ENCODE data around the gene TADA3. TPM values are rescaled to one million over a fixed set of nuclear protein-coding genes. Genes with fewer than 3 reads are reported as not detected.

The TADA3 gene
- total RNA-seq, 1 donor from 2014 or later: 54.5 TPM

- peaks cover 24% of the 10 kb centered on the region for H3K36me3 Mint-ChIP-seq (ENCODE audit: low read depth, unreplicated experiment)
- H3K9me3 Mint-ChIP-seq (ENCODE audit: unreplicated experiment): no peaks in the 10 kb centered on the region
- Histone ChIP-seq H3K4me1 (ENCODE audit: insufficient read depth, low read length) (peaks cover 36% of the 10 kb centered on the region), H2AFZ (ENCODE audit: low read depth, low read length) (peak overlapping the region; percentile 68), H3K36me3 (ENCODE audit: insufficient read depth, low read length) (peaks cover 19% of the 10 kb centered on the region), H3K9me3 (ENCODE audit: insufficient read depth, low read depth, low read length) (no peaks in the 10 kb centered on the region), H3K27ac (ENCODE audit: low read depth, low read length) (peak overlapping the region; percentile 45), H3K9ac (ENCODE audit: low read length) (peak overlapping the region; percentile 79), H3K79me2 (ENCODE audit: insufficient read depth, low read length) (peaks cover 20% of the 10 kb centered on the region), H3K27me3 (ENCODE audit: insufficient read depth, low read length) (no peaks in the 10 kb centered on the region), H3K4me2 (ENCODE audit: low read length) (peak overlapping the region; percentile 90), H3K4me3 (ENCODE audit: insufficient read depth, low read depth, low read length) (peak overlapping the region; percentile 78), H4K20me1 (ENCODE audit: insufficient read depth, low read length) (peaks cover 12% of the 10 kb centered on the region)
- no peak for FAIRE-seq
- peak overlapping the region; percentile 90 for H3K4me3 Mint-ChIP-seq (ENCODE audit: unreplicated experiment)
- TF ChIP-seq, protein P1, sequence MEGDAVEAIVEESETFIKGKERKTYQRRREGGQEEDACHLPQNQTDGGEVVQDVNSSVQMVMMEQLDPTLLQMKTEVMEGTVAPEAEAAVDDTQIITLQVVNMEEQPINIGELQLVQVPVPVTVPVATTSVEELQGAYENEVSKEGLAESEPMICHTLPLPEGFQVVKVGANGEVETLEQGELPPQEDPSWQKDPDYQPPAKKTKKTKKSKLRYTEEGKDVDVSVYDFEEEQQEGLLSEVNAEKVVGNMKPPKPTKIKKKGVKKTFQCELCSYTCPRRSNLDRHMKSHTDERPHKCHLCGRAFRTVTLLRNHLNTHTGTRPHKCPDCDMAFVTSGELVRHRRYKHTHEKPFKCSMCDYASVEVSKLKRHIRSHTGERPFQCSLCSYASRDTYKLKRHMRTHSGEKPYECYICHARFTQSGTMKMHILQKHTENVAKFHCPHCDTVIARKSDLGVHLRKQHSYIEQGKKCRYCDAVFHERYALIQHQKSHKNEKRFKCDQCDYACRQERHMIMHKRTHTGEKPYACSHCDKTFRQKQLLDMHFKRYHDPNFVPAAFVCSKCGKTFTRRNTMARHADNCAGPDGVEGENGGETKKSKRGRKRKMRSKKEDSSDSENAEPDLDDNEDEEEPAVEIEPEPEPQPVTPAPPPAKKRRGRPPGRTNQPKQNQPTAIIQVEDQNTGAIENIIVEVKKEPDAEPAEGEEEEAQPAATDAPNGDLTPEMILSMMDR (IDR thresholded peaks at IDR 0.05; ENCODE audit: insufficient read depth, low read depth, low read length): no peak
- no peak for TF ChIP-seq EZH2 (IDR thresholded peaks at IDR 0.05; ENCODE audit: insufficient read depth, low read length)
- no peaks in the 10 kb centered on the region for H3K27me3 Mint-ChIP-seq (ENCODE audit: low read depth, unreplicated experiment)
- peak overlapping the region; percentile 96 for H3K27ac Mint-ChIP-seq (ENCODE audit: unreplicated experiment)
- peaks cover 34% of the 10 kb centered on the region for H3K4me1 Mint-ChIP-seq (ENCODE audit: low read depth, unreplicated experiment)
- peak; percentile 24 for DNase-seq (ENCODE audit: low read depth)
Observed at GRCh38 chr3:9750556-9751411, 41.5 kb downstream of the TADA3 start.

- FAIRE-seq: no peak
- TF ChIP-seq, protein P1 (IDR thresholded peaks at IDR 0.05; ENCODE audit: insufficient read depth, low read depth, low read length): no peak
- TF ChIP-seq EZH2 (IDR thresholded peaks at IDR 0.05; ENCODE audit: insufficient read depth, low read length): no peak
- Histone ChIP-seq H3K9ac (ENCODE audit: low read length) (peak within 1 kb of the TSS; percentile 79), H2AFZ (ENCODE audit: low read depth, low read length) (peak within 1 kb of the TSS; percentile 68), H3K27ac (ENCODE audit: low read depth, low read length) (peak within 1 kb of the TSS; percentile 83), H3K4me1 (ENCODE audit: insufficient read depth, low read length) (peaks cover 34% of the 10 kb centered on the region), H3K4me3 (ENCODE audit: insufficient read depth, low read depth, low read length) (peak within 1 kb of the TSS; percentile 78), H3K36me3 (ENCODE audit: insufficient read depth, low read length) (peaks cover 25% of the 10 kb centered on the region), H3K79me2 (ENCODE audit: insufficient read depth, low read length) (peaks cover 20% of the 10 kb centered on the region), H4K20me1 (ENCODE audit: insufficient read depth, low read length) (peaks cover 14% of the 10 kb centered on the region), H3K4me2 (ENCODE audit: low read length) (peak within 1 kb of the TSS; percentile 90), H3K9me3 (ENCODE audit: insufficient read depth, low read depth, low read length) (no peaks in the 10 kb centered on the region), H3K27me3 (ENCODE audit: insufficient read depth, low read length) (no peaks in the 10 kb centered on the region)
- H3K9me3 Mint-ChIP-seq (ENCODE audit: unreplicated experiment): no peaks in the 10 kb centered on the region
- H3K27me3 Mint-ChIP-seq (ENCODE audit: low read depth, unreplicated experiment): no peaks in the 10 kb centered on the region
- peak within 1 kb of the TSS; percentile 96 for H3K27ac Mint-ChIP-seq (ENCODE audit: unreplicated experiment)
- H3K4me3 Mint-ChIP-seq (ENCODE audit: unreplicated experiment): peak within 1 kb of the TSS; percentile 90
- peaks cover 31% of the 10 kb centered on the region for H3K4me1 Mint-ChIP-seq (ENCODE audit: low read depth, unreplicated experiment)
- H3K36me3 Mint-ChIP-seq (ENCODE audit: low read depth, unreplicated experiment): peaks cover 25% of the 10 kb centered on the region
- DNase-seq (ENCODE audit: low read depth): peak; percentile 97
Observed at GRCh38 chr3:9749645-9750555, 42.4 kb downstream of the TADA3 start, which contains the start of gene OGG1. OGG1 (plus strand) TSS chr3:9749952; CDS start chr3:9750287, 335 bp downstream.
